AG04449 (cell line): ENCODE data around the gene HDGFL2.

Experiments
- CTCF ChIA-PET: fragments of 350-600 bp; formaldehyde crosslinking; extraction: SDS; loops from one replicate; lab custom pipeline; 2021; ENCODE audit warnings: antibody characterized with exemption; lab: Yijun Ruan, JAX
- POLR2A ChIA-PET: fragments of 400-600, 350-600 bp; formaldehyde crosslinking; extraction: SDS; loops from one replicate; lab custom pipeline; 2020; ENCODE audit warnings: antibody characterized with exemption, inconsistent platforms; lab: Yijun Ruan, JAX
- DNase-seq: peaks from one replicate; pipeline ENCODE4 v3.0.0-alpha.2; 2010; ENCODE audit warnings: low read depth, low spot score
- H3K4me3 ChIP-seq: 2 replicates; pipeline ENCODE4 v1.5.1; 2011; ENCODE audit warnings: low read depth, mild to moderate bottlenecking, control low read depth, low read length
- TF ChIP-seq, protein P1 (sequence below): IDR thresholded peaks from one replicate; pipeline ENCODE4 v1.5.1; 2011; ENCODE audit warnings: mild to moderate bottlenecking, moderate library complexity, low read length, control low read depth, inconsistent platforms; ENCODE audit not compliant: insufficient read depth; ENCODE audit errors: missing control alignments

HDGFL2 gene

GRCh38 chr19:4516199-4516938 lies 44.3 kb downstream of the HDGFL2 start:
- CTCF ChIA-PET = interaction anchor here (1.1 to 2.7 kb wide), 2 partner anchors 9 to 60 kb away, joined by 3 to 17 read pairs; no protein-coding TSS in a partner anchor
- no peak for DNase-seq
- POLR2A ChIA-PET = no interaction called here
- TF ChIP-seq, protein P1, sequence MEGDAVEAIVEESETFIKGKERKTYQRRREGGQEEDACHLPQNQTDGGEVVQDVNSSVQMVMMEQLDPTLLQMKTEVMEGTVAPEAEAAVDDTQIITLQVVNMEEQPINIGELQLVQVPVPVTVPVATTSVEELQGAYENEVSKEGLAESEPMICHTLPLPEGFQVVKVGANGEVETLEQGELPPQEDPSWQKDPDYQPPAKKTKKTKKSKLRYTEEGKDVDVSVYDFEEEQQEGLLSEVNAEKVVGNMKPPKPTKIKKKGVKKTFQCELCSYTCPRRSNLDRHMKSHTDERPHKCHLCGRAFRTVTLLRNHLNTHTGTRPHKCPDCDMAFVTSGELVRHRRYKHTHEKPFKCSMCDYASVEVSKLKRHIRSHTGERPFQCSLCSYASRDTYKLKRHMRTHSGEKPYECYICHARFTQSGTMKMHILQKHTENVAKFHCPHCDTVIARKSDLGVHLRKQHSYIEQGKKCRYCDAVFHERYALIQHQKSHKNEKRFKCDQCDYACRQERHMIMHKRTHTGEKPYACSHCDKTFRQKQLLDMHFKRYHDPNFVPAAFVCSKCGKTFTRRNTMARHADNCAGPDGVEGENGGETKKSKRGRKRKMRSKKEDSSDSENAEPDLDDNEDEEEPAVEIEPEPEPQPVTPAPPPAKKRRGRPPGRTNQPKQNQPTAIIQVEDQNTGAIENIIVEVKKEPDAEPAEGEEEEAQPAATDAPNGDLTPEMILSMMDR = no peak
- H3K4me3 ChIP-seq = no peak overlapping the region

DNA sequence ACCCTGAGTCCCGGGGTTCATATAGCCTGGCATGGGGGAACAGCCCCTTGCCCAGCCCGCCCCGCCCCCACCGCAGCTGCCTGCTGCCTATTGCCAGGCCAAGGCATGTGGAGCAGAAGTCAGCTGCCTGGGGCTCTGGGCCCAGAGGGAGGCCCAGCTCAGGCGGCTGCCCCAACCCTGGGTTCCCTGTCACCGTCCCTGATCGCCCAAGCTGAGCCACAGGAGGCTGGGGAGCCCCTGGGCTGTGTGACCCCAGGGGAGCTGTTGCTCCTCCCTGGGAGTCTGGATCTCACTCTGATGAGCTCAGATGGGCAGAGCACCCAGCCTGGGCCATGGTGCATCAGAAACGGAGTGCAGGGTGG lies 44.8 kb downstream of the HDGFL2 start:
- no peak overlapping the region for H3K4me3 ChIP-seq
- DNase-seq = no peak
- ChIA-PET POLR2A (no interaction called here), CTCF (interaction anchor here (2.7 kb wide), 1 partner anchor 8 kb away, joined by 17 read pairs; no protein-coding TSS in a partner anchor)
- TF ChIP-seq, protein P1 = no peak

GRCh38 chr19:4517451-4518057 lies 45.5 kb downstream of the HDGFL2 start:
- CTCF ChIA-PET = interaction anchor here (0.9 to 2.7 kb wide), 4 partner anchors 8 to 250 kb away, joined by 3 to 17 read pairs (median 5); partner anchors contain the start of gene PLIN5
- no peak overlapping the region for H3K4me3 ChIP-seq
- TF ChIP-seq, protein P1 = no peak
- POLR2A ChIA-PET = no interaction called here
- DNase-seq = no peak

DNA sequence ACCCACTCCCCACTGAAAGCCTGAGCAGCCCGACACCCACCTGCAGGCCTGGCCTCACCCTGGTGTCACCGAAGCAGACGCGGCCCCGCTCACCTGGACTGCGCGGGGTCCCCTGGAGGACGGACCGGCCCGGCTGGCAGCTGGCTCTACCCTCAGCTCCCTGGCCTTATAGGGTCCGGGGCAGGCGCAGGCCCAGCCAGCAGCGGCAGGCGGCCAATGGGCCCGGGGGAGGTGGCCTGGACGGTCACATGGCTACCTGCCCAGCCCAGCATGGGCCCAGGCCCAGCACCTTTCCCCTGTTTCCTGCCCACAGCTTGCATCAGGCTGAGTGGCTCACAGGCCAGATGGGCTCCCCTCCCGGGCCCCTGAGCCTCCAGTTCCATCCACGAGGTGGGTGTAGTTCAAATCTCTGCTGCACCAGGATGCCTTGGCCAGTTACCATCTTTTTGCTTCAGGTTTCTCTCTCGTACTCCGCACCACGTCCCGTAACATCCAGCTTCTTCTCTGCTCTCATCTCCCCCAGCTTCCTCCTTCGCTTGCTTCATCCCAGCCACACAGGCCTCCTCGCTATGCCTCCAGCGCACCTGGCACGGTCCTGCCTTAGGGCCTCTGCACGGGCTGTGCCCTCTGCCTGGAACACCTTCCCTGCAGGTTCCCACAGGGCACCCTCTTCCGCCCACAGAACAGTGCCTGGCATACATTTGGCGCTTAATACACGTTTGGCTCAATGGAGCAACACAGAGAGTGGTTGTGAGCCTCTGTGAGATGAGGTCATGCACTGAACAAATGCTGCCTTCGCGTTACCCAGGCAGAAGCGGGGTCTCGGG lies 46.5 kb downstream of the HDGFL2 start, which contains the start of gene PLIN4:
TSS of gene PLIN4 (minus strand) at position 142 of the 827 bp plus-strand sequence. CDS start 214 bp downstream, outside the sequence.
- TF ChIP-seq, protein P1 = no peak
- ChIA-PET CTCF (interaction anchor here (0.9 to 1.3 kb wide), 3 partner anchors 16 to 251 kb away, joined by 3 to 6 read pairs (median 4); partner anchors contain the start of gene PLIN5), POLR2A (no interaction called here)
- H3K4me3 ChIP-seq = no peak within 1 kb of the TSS
- no peak for DNase-seq

GRCh38 chr19:4519172-4519496 lies 47.0 kb downstream of the HDGFL2 start:
- CTCF ChIA-PET = no interaction called here
- H3K4me3 ChIP-seq = no peak overlapping the region
- POLR2A ChIA-PET = no interaction called here
- TF ChIP-seq, protein P1 = no peak
- DNase-seq = no peak
